ENCODE measurements around the gene LDLRAD3. TPM values are rescaled to one million over a fixed set of nuclear protein-coding genes. Genes with fewer than 3 reads are reported as not detected.
"Not testable (repeated sequence)": the region's sequence is repeated elsewhere in the genome, so short reads cannot be mapped to it uniquely, and the experiment has no call there.

The LDLRAD3 gene
- total RNA-seq, 3 donors from 2014 or later (not counting 1 experiment from before 2014, with no cell fraction given): 1.0 to 1.5 (median 1.2) TPM

- 56% methylated on average over 2 of the region's 4 CpGs for WGBS (ENCODE audit: insufficient coverage)
These were observed 95.6 kb downstream of the LDLRAD3 start for GRCh38 chr11:36039471-36039870.

GRCh38 chr11:36041988-36042611 is 98.2 kb downstream of the LDLRAD3 start:
- Histone ChIP-seq H3K4me1 (ENCODE audit: control insufficient read depth, insufficient read depth, low read length) (peaks cover 6% of the 10 kb centered on the region), H3K9me3 (ENCODE audit: control insufficient read depth, insufficient read depth, low read length) (no peaks in the 10 kb centered on the region), H3K27ac (ENCODE audit: low read length) (no peak overlapping the region), H3K36me3 (ENCODE audit: control insufficient read depth, insufficient read depth, low read length) (no peaks in the 10 kb centered on the region), H3K27me3 (ENCODE audit: control insufficient read depth, insufficient read depth, low read length) (no peaks in the 10 kb centered on the region), H3K4me3 (ENCODE audit: low read length) (no peak overlapping the region)
- no peak for TF ChIP-seq CTCF (IDR thresholded peaks at IDR 0.05)
- Mint-ChIP-seq H3K4me3 (no peak overlapping the region), H3K4me1 (peaks cover 13 to 15% of the 10 kb centered on the region in 2 donors), H3K27me3 (ENCODE audit: low read depth in 2 of 2) (peaks cover 0 to 8% of the 10 kb centered on the region in 2 donors), H3K27ac (no peak overlapping the region), H3K36me3 (no peaks in the 10 kb centered on the region), H3K9me3 (peaks cover 3 to 5% of the 10 kb centered on the region in 2 donors)
- DNase-seq (no peak), ATAC-seq (no peak)
- intact Hi-C loops (cut with micrococcal nuclease): no loop called here
- WGBS (ENCODE audit: insufficient coverage): 47% methylated on average over 3 of the region's 5 CpGs

More at GRCh38 chr11:36039471-36039870, 95.6 kb downstream of the LDLRAD3 start:
- Histone ChIP-seq H3K4me3 (ENCODE audit: low read length) (no peak overlapping the region), H3K9me3 (ENCODE audit: control insufficient read depth, insufficient read depth, low read length) (no peaks in the 10 kb centered on the region), H3K36me3 (ENCODE audit: control insufficient read depth, insufficient read depth, low read length) (no peaks in the 10 kb centered on the region), H3K27ac (ENCODE audit: low read length) (no peak overlapping the region), H3K27me3 (ENCODE audit: control insufficient read depth, insufficient read depth, low read length) (no peaks in the 10 kb centered on the region), H3K4me1 (ENCODE audit: control insufficient read depth, insufficient read depth, low read length) (peaks cover under 1% of the 10 kb centered on the region)
- H3K27ac Mint-ChIP-seq: no peak overlapping the region
- no peaks in the 10 kb centered on the region for H3K9me3 Mint-ChIP-seq
- TF ChIP-seq CTCF (IDR thresholded peaks at IDR 0.05): no peak
- H3K4me3 Mint-ChIP-seq: no peak overlapping the region
- no peaks in the 10 kb centered on the region for H3K36me3 Mint-ChIP-seq
- peaks cover 0 to 3% of the 10 kb centered on the region in 2 donors for H3K4me1 Mint-ChIP-seq
- ATAC-seq: no peak
- H3K27me3 Mint-ChIP-seq (ENCODE audit: low read depth in 2 of 2): peaks cover 0 to 8% of the 10 kb centered on the region in 2 donors
- DNase-seq: no peak
- intact Hi-C loops (cut with micrococcal nuclease): no loop called here

- Histone ChIP-seq H3K27ac (ENCODE audit: low read length) (no peak overlapping the region), H3K9me3 (ENCODE audit: control insufficient read depth, insufficient read depth, low read length) (no peaks in the 10 kb centered on the region), H3K36me3 (ENCODE audit: control insufficient read depth, insufficient read depth, low read length) (no peaks in the 10 kb centered on the region), H3K27me3 (ENCODE audit: control insufficient read depth, insufficient read depth, low read length) (no peaks in the 10 kb centered on the region), H3K4me1 (ENCODE audit: control insufficient read depth, insufficient read depth, low read length) (peaks cover 6% of the 10 kb centered on the region), H3K4me3 (ENCODE audit: low read length) (no peak overlapping the region)
- H3K36me3 Mint-ChIP-seq: no peaks in the 10 kb centered on the region
- TF ChIP-seq CTCF (IDR thresholded peaks at IDR 0.05): no peak
- peaks cover 0 to 6% of the 10 kb centered on the region in 2 donors for H3K27me3 Mint-ChIP-seq (ENCODE audit: low read depth in 2 of 2)
- H3K4me1 Mint-ChIP-seq: peaks cover 13 to 15% of the 10 kb centered on the region in 2 donors
- ATAC-seq (peak in 1 of 3 donors; percentile 26), DNase-seq (no peak)
- H3K4me3 Mint-ChIP-seq: no peak overlapping the region
- peaks cover 3 to 5% of the 10 kb centered on the region in 2 donors for H3K9me3 Mint-ChIP-seq
- intact Hi-C loops (cut with micrococcal nuclease): no loop called here
- peak overlapping the region in 1 of 2 donors; percentile 57 for H3K27ac Mint-ChIP-seq
- 92% methylated on average over 4 of the region's 4 CpGs for whole genome bisulfite sequencing (ENCODE audit: insufficient coverage)
These were observed 100.8 kb downstream of the LDLRAD3 start for GRCh38 chr11:36044636-36045035.

GRCh38 chr11:36045945-36046344 is 102.1 kb downstream of the LDLRAD3 start:
- H3K4me3 ChIP-seq (ENCODE audit: low read length); H3K36me3 Mint-ChIP-seq; H3K4me3 Mint-ChIP-seq; H3K9me3 Mint-ChIP-seq; intact Hi-C loops (cut with micrococcal nuclease); H3K27ac ChIP-seq (ENCODE audit: low read length); DNase-seq; H3K9me3 ChIP-seq (ENCODE audit: control insufficient read depth, insufficient read depth, low read length); H3K27me3 ChIP-seq (ENCODE audit: control insufficient read depth, insufficient read depth, low read length); H3K36me3 ChIP-seq (ENCODE audit: control insufficient read depth, insufficient read depth, low read length); ATAC-seq; H3K4me1 ChIP-seq (ENCODE audit: control insufficient read depth, insufficient read depth, low read length); H3K27me3 Mint-ChIP-seq (ENCODE audit: low read depth in 2 of 2); H3K27ac Mint-ChIP-seq: not testable (repeated sequence)
- peaks cover 13 to 15% of the 10 kb centered on the region in 2 donors for H3K4me1 Mint-ChIP-seq
- WGBS (ENCODE audit: insufficient coverage): 99% methylated on average over 3 of the region's 3 CpGs

Data from natural killer cell (primary cell).